HepG2 (cell line): Measurements from ENCODE around the gene C2orf76. TPM values are rescaled to one million over a fixed set of nuclear protein-coding genes. Genes with fewer than 3 reads are reported as not detected.

Source experiments
- AKAP8 ChIP-seq: sonication (generic); formaldehyde crosslinking; IDR thresholded peaks from 2 replicates; pipeline ENCODE4 v1.5.1; 2020; ENCODE audit warnings: mild to moderate bottlenecking, missing genetic modification reagents
- ARNT2 ChIP-seq: sonication (generic); formaldehyde crosslinking; IDR thresholded peaks from 2 replicates; pipeline ENCODE4 v1.8.0; 2022; ENCODE audit warnings: mild to moderate bottlenecking, low read depth, missing genetic modification reagents, moderate library complexity
- ATM ChIP-seq: fragments of 450-650 bp; IDR thresholded peaks from 2 replicates; pipeline ENCODE4 v1.7.1; 2017; ENCODE audit warnings: mild to moderate bottlenecking, borderline replicate concordance
- BATF2 ChIP-seq: sonication (generic); formaldehyde crosslinking; IDR thresholded peaks from 2 replicates; pipeline ENCODE4 v1.8.0; 2022; ENCODE audit warnings: mild to moderate bottlenecking, missing genetic modification reagents, moderate library complexity
- CEBPG ChIP-seq: IDR thresholded peaks from 2 replicates; pipeline ENCODE4 v1.6.1; 2016
- E2F2 ChIP-seq: sonication (generic); formaldehyde crosslinking; IDR thresholded peaks from 2 replicates; pipeline ENCODE4 v1.4.0; 2020; ENCODE audit warnings: missing genetic modification reagents, borderline replicate concordance
- FOXA1 ChIP-seq, 2 experiments: fragments of 450-650 bp in 1 of 2; sonication (generic) in 1 of 2; formaldehyde crosslinking in 1 of 2; IDR thresholded peaks; 2 replicates each; pipeline versions ENCODE4 v1.4.0 to v1.6.1; 2016 to 2020; ENCODE audit warnings: missing genetic modification reagents in 1 of 2
- HDAC1 ChIP-seq: sonication (generic); formaldehyde crosslinking; IDR thresholded peaks from 2 replicates; pipeline ENCODE4 v1.5.1; 2020; ENCODE audit warnings: mild to moderate bottlenecking, missing genetic modification reagents
- HIVEP1 ChIP-seq: sonication (generic); formaldehyde crosslinking; IDR thresholded peaks from 2 replicates; pipeline ENCODE4 v1.4.0; 2020; ENCODE audit warnings: mild to moderate bottlenecking, missing genetic modification reagents
- HNF1B ChIP-seq: sonication (generic); formaldehyde crosslinking; IDR thresholded peaks from 2 replicates; pipeline ENCODE4 v1.5.1; 2020; ENCODE audit warnings: mild to moderate bottlenecking, moderate library complexity, missing genetic modification reagents
- LCORL ChIP-seq, 2 experiments: fragments of 450-650 bp in 1 of 2; sonication (generic) in 1 of 2; formaldehyde crosslinking in 1 of 2; IDR thresholded peaks; 2 replicates each; pipeline versions ENCODE4 v1.5.0 to v1.6.1; 2017 to 2020; ENCODE audit warnings: antibody characterized with exemption in 1 of 2, missing genetic modification reagents in 1 of 2
- MLX ChIP-seq: IDR thresholded peaks from 2 replicates; pipeline ENCODE4 v1.6.1; 2016
- NFE2L2 ChIP-seq: fragments of 150-350 bp; IDR thresholded peaks from 2 replicates; pipeline ENCODE4 v1.6.1; 2014; ENCODE audit warnings: low read length
- NR2F1 ChIP-seq, 2 experiments: fragments of 450-650 bp in 1 of 2; formaldehyde crosslinking in 1 of 2; IDR thresholded peaks; 2 replicates each; pipeline versions ENCODE4 v1.5.0 to v1.6.1; 2016 to 2020; ENCODE audit warnings: mild to moderate bottlenecking in 1 of 2, missing compliant biosample characterization in 1 of 2, missing genetic modification reagents in 1 of 2, moderate library complexity in 1 of 2
- NR2F6 ChIP-seq, 2 experiments: IDR thresholded peaks; 2 replicates each; pipeline ENCODE4 v1.6.1; 2016; ENCODE audit warnings: antibody characterized with exemption in 1 of 2, mild to moderate bottlenecking in 1 of 2
- PRDM4 ChIP-seq: sonication (generic); formaldehyde crosslinking; IDR thresholded peaks from 2 replicates; pipeline ENCODE4 v1.9.0; 2021; ENCODE audit warnings: missing genetic modification reagents, borderline replicate concordance
- TRIM24 ChIP-seq: sonication (generic); formaldehyde crosslinking; IDR thresholded peaks from 2 replicates; pipeline ENCODE4 v1.8.0; 2022; ENCODE audit warnings: mild to moderate bottlenecking, missing genetic modification reagents
- ZNF121 ChIP-seq: sonication (generic); formaldehyde crosslinking; IDR thresholded peaks from 2 replicates; pipeline ENCODE4 v1.5.0; 2020; ENCODE audit warnings: mild to moderate bottlenecking, missing genetic modification reagents
- ZNF138 ChIP-seq: sonication (generic); formaldehyde crosslinking; IDR thresholded peaks from 2 replicates; pipeline ENCODE4 v1.5.0; 2020; ENCODE audit warnings: mild to moderate bottlenecking, low read depth, missing genetic modification reagents
- ZNF484 ChIP-seq: sonication (generic); formaldehyde crosslinking; IDR thresholded peaks from 2 replicates; pipeline ENCODE4 v1.5.1; 2020; ENCODE audit warnings: mild to moderate bottlenecking, low read depth, missing genetic modification reagents, borderline replicate concordance
- ZNF616 ChIP-seq: sonication (generic); formaldehyde crosslinking; IDR thresholded peaks from 2 replicates; pipeline ENCODE4 v1.5.0; 2020; ENCODE audit warnings: low read depth, mild to moderate bottlenecking, missing genetic modification reagents
- ZNF761 ChIP-seq: sonication (generic); formaldehyde crosslinking; conservative IDR thresholded peaks from 2 replicates; pipeline ENCODE4 v1.4.0; 2020; ENCODE audit warnings: mild to moderate bottlenecking, missing genetic modification reagents
- polyA plus RNA-seq, 8 experiments: library from polyadenylated mRNA; depleted of rRNA in 3 of 8; stranded (reverse) in 7 of 8; unstranded in 1 of 8; fragments of >200 nt; fragmentation: Illumina TruSeq in 4 of 8; extraction: Trizol in 4 of 8; gene quantifications; 2 replicates each; pipeline versions ENCODE4 v1.2.1 to v1.2.3, GENCODE V29; 2011 to 2016; ENCODE audit warnings: low read depth in 4 of 8, missing spikeins in 1 of 8, mixed read lengths in 1 of 8; ENCODE audit not compliant: insufficient read depth in 1 of 8
- total RNA-seq, 5 experiments: library from RNA; depleted of rRNA; stranded (reverse); fragments of >200 nt; fragmentation: Illumina TruSeq; extraction: Trizol; gene quantifications; 2 replicates each; pipeline ENCODE4 v1.2.3, GENCODE V29; 2016; ENCODE audit warnings: low read depth in 1 of 5

The C2orf76 gene
- total and polyA plus RNA-seq, 2 of the 13 experiments (the other 11 are each of a cell fraction or from before 2014, with no cell fraction given), result 7.7 to 8.5 TPM

GRCh38 chr2:119387381-119388129 is 20.9 kb upstream of the C2orf76 start (continued):
- 0 out of 2 replicates have a peak, but pooled peaks have one; percentile 51 for TF ChIP-seq HNF1B (CRISPR knock-in tag)
- no peak for TF ChIP-seq HDAC1 (CRISPR knock-in tag)
- no peak for TF ChIP-seq E2F2
- no peak for TF ChIP-seq ZNF761 (CRISPR knock-in tag)
- TF ChIP-seq ATM, result no peak
- no peak for TF ChIP-seq ZNF138 (CRISPR knock-in tag)
- peak; percentile 54; the same call in 1 of the 2 replicates for TF ChIP-seq CEBPG (CRISPR knock-in tag)
- TF ChIP-seq NR2F6 (IDR thresholded peaks at IDR 0.05), result peak; percentile 21; the same call in 1 of the 2 replicates
- TF ChIP-seq NR2F6 (CRISPR knock-in tag; IDR thresholded peaks at IDR 0.05), result no peak
- TF ChIP-seq TRIM24 (CRISPR knock-in tag), result no peak
- TF ChIP-seq NR2F1 (CRISPR knock-in tag; IDR thresholded peaks at IDR 0.05), result 0 out of 4 replicates have a peak, but pooled peaks of 1 of the 2 experiments have one; percentile 27
- TF ChIP-seq HIVEP1 (CRISPR knock-in tag), result no peak
- no peak for TF ChIP-seq PRDM4 (CRISPR knock-in tag)
- no peak for TF ChIP-seq ZNF616 (CRISPR knock-in tag)
- no peak for TF ChIP-seq AKAP8 (CRISPR knock-in tag)
- TF ChIP-seq MLX (CRISPR knock-in tag), result no peak
- no peak for TF ChIP-seq ZNF121 (CRISPR knock-in tag)
- no peak for TF ChIP-seq NFE2L2
- TF ChIP-seq FOXA1 (IDR thresholded peaks at IDR 0.05), result no peak
- no peak for TF ChIP-seq FOXA1 (CRISPR knock-in tag; IDR thresholded peaks at IDR 0.05)
- no peak for TF ChIP-seq ZNF484 (CRISPR knock-in tag)
- no peak for TF ChIP-seq BATF2 (CRISPR knock-in tag)
- TF ChIP-seq LCORL (IDR thresholded peaks at IDR 0.05), result no peak
- peak; percentile 62 for TF ChIP-seq LCORL (CRISPR knock-in tag; IDR thresholded peaks at IDR 0.05)
- TF ChIP-seq ARNT2 (CRISPR knock-in tag), result no peak
